Activated CD8-positive, alpha-beta memory T cell treated with anti-CD3 and anti-CD28 coated beads for 4 hours (primary cell): ENCODE data around the gene ZNF497.
"Not testable (repeated sequence)": the region's sequence is repeated elsewhere in the genome, so short reads cannot be mapped to it uniquely, and the experiment has no call there.

ENCODE experiments used
- DNase-seq, 2 donors: peaks; one replicate each; pipeline ENCODE4 v3.0.0-alpha.2; 2020; ENCODE audit warnings: low read depth in 2 of 2

Gene ZNF497

DNA sequence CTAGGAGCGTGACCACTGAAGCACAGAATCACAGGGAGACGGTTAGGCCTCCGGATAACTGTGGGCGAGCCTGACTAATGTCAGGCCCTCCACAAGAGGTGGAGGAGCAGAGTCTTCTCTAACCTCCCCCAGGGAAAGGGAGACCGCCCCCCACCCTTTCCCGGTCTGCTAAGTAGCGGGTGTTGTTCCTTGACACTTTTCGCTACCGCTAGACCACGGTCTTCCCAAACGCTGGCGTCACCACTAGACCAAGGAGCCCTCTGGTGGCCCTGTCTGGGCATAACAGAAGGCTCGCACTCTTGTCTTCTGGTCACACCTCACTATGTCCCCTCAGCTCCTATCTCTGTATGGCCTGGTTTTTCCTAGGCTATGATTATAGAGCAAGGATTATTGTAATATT lies 51.9 kb downstream of the ZNF497 start:
- not testable (repeated sequence) for DNase-seq

DNA sequence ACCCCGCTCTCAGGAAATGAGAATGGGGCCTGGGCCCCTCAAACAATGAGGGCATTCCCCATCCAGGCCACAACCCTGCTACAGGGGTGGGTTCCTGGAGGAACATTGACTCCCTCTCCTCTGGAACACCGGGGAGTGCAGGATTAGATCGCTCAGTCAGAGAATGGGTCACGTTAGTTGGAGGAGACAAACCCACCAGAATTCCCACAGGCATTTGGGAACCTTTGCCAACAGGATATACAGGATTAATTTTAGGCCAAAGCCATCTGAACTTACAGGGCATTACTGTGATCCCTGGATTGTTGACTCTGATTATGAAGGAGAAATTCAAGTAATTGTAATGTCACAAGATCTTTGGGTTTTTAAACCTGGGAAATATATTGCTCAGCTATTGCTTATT lies 54.8 kb downstream of the ZNF497 start:
- DNase-seq = no peak

DNA sequence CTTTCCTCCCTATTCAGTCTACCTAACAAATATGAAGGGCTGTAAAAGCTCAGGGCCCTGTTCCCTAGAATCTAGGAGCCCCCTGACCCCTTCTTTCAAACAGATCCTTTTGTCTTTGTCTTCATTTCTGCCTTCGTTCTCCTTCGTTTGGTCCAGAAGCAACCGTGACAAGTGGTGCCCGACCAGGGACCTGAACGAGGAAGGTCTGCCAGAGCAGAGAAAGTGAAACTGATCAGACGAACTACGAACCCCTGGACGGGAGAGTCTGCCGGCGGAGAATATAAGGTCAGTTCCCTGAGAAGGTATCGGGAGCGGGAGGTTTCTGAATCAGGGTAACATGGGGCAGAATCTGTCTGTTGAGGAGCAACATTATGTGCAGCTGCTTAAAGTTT lies 56.6 kb downstream of the ZNF497 start:
- DNase-seq = no peak

DNA sequence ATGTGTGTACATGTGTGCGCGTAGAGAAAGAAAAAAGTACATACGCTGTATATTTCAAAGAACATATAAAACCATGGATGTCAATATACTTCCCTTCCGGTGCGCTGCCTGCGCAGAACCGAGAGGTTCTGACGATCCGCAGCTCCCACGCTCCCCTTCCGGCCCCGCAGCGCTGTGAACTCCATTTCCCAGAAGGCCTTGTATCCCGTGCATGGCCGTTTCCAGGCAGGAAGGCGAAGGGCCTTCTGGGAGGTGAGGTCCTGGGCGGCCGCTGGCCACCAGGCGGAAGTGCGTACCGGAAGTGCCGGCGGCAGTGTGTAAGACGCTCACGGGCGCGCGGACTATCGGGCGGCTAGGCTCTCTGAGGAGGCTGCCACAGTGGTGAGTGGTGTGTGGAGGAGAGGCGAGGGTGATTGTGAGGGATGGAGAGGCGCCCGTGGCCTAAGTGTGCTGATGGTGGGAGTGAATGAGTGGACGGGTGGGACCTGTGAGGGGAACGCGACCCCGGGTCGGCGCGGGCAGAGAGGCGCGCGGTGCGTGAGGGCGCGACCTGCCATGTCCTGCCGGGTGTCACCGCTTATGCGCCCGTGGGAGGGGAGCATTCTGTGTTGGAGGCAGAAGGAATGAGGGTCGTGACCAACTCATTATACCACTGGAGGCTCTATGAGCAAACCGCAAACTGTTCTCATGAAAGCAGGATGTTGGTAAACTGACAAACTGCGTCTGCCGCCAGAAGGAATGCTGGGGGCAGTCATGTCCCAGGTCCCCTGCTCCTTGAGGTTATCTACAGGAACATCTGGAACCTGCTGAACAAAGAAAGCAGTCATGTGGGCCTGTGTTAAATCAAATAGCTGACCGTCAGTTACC lies 57.3 kb downstream of the ZNF497 start, which contains the start of gene ERVK3-1:
Gene ERVK3-1, plus strand, starts transcription at position 313 of the 867 bp plus-strand sequence. CDS start 6,792 bp downstream, outside the sequence.
- DNase-seq = peak; percentile 86 to 91

DNA sequence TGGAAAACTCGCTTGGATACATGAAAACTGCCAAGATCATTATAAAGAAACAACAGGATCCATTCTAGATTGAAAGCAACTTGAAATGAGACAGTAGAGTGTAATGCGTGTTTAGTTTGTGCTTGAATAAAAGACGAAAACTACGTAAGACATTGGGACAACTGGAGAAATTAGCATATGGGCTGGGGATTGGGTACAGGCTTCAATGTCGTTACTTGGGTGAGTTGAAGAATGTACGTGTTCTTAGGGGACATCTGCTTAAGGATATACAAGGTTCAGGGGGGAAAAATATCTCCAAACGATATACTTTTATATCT lies 57.8 kb downstream of the ZNF497 start:
- no peak for DNase-seq
